Upper lobe of left lung (tissue), 6 donors: ENCODE results near the gene WDR70. TPM values are rescaled to one million over a fixed set of nuclear protein-coding genes. Genes with fewer than 3 reads are reported as not detected.

Experiments used
- ATAC-seq, 2 donors: fragments of 200-7000 bp; cut with Tn5 transposase; one replicate each; pipeline ENCODE4 v1.9.1; 2022; ENCODE audit warnings: mild to moderate bottlenecking in 2 of 2, moderate library complexity in 2 of 2; ENCODE audit not compliant: low FRiP score in 2 of 2
- DNase-seq, 2 donors: peaks; one replicate each; pipeline ENCODE4 v3.0.0-alpha.2; 2019 to 2020
- H3K27ac ChIP-seq, 4 donors: fragments of 200-600 bp; sonication (generic); one replicate each; pipeline ENCODE4 v1.5.1; 2016 to 2019
- H3K27me3 ChIP-seq, 4 donors: fragments of 200-600 bp; sonication (generic); one replicate each; pipeline ENCODE4 v1.5.1; 2017 to 2019
- H3K36me3 ChIP-seq, 4 donors: fragments of 200-600 bp; sonication (generic); one replicate each; pipeline ENCODE4 v1.5.1; 2016 to 2019
- H3K4me1 ChIP-seq, 4 donors: fragments of 200-600 bp; sonication (generic); one replicate each; pipeline ENCODE4 v1.5.1; 2018 to 2019
- H3K4me3 ChIP-seq, 4 donors: fragments of 200-600 bp; sonication (generic); one replicate each; pipeline ENCODE4 v1.5.1; 2017 to 2019; ENCODE audit warnings: mild to moderate bottlenecking in 2 of 4, moderate library complexity in 1 of 4
- H3K9me3 ChIP-seq, 4 donors: fragments of 200-600 bp; sonication (generic); one replicate each; pipeline ENCODE4 v1.5.1; 2018 to 2019
- EP300 ChIP-seq, 4 donors: sonication (generic); formaldehyde crosslinking; IDR thresholded peaks; one replicate each; pipeline ENCODE4 v1.5.1; 2017; ENCODE audit warnings: antibody characterized with exemption in 4 of 4, control low read depth in 2 of 4
- POLR2A ChIP-seq, 4 donors: fragments of 450-650 bp; IDR thresholded peaks; one replicate each; pipeline ENCODE4 v1.5.1; 2016 to 2017; ENCODE audit warnings: antibody characterized with exemption in 4 of 4, mild to moderate bottlenecking in 2 of 4
- POLR2AphosphoS5 ChIP-seq, 2 donors: sonication (generic); formaldehyde crosslinking; IDR thresholded peaks; one replicate each; pipeline ENCODE4 v1.5.1; 2017; ENCODE audit warnings: antibody characterized with exemption in 2 of 2
- WGBS, 2 donors: methylation state at CpG; one replicate each; pipeline ENCODE4 v1.1.5; 2017 to 2018; 5-methylcytosine and 5-hydroxymethylcytosine counted together
- total RNA-seq, 6 donors: library from RNA; depleted of rRNA in 4 of 6; stranded (reverse); fragments of >200 nt in 4 of 6; gene quantifications; one replicate each; pipeline versions ENCODE4 v1.1.0 to v1.2.1, GENCODE V29; 2016 to 2021
- TF ChIP-seq, protein P1 (sequence below), 6 experiments: fragments of 450-650 bp in 4 of 6; fragments of 200-600 bp in 2 of 6; sonication (generic) in 2 of 6; IDR thresholded peaks; one replicate each; pipeline ENCODE4 v1.5.1; 2016 to 2019; ENCODE audit warnings: antibody characterized with exemption in 6 of 6
- donor health status: DM: no; HTN: no; CAD: no; lungs with moderate emphysema.
- donor health status: DM: no; HTN: yes; CAD: no; lungs with severe emphysema.

Gene WDR70
- total RNA-seq, 6 donors from 2014 or later = 20.7 to 75.4 (median 27.9) TPM

DNA sequence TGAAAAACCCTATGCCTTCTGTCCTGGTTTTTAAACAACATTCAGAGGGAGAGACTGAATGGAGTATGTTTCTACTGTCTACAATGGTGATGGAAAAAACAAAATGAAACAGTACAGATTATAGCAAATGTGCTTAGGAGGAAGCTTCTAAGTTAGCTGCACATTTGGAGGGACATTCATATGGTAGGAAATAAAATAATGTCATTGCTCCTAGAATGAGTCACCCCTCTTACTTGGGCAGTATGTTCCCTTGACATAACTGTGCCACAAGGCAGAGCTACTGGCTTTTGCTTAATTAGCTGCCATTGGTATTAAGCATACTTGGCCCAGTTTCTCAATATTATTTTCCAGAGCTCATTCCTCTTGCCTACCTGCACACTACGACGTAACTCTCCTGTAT lies 331.8 kb downstream of the WDR70 start:
- DNase-seq (no peak), ATAC-seq (no peak)
- Histone ChIP-seq H3K9me3 (no peaks in the 10 kb centered on the region), H3K27ac (no peak overlapping the region), H3K4me3 (no peak overlapping the region), H3K4me1 (no peaks in the 10 kb centered on the region), H3K27me3 (no peaks in the 10 kb centered on the region), H3K36me3 (no peaks in the 10 kb centered on the region)
- WGBS, 2 donors = 93 to 100% methylated on average over 2 of the region's 2 CpGs
- TF ChIP-seq EP300 (IDR thresholded peaks at IDR 0.05) = no peak
- TF ChIP-seq POLR2A (IDR thresholded peaks at IDR 0.05) = no peak
- no peak for TF ChIP-seq POLR2AphosphoS5 (IDR thresholded peaks at IDR 0.05)
- TF ChIP-seq, protein P1, sequence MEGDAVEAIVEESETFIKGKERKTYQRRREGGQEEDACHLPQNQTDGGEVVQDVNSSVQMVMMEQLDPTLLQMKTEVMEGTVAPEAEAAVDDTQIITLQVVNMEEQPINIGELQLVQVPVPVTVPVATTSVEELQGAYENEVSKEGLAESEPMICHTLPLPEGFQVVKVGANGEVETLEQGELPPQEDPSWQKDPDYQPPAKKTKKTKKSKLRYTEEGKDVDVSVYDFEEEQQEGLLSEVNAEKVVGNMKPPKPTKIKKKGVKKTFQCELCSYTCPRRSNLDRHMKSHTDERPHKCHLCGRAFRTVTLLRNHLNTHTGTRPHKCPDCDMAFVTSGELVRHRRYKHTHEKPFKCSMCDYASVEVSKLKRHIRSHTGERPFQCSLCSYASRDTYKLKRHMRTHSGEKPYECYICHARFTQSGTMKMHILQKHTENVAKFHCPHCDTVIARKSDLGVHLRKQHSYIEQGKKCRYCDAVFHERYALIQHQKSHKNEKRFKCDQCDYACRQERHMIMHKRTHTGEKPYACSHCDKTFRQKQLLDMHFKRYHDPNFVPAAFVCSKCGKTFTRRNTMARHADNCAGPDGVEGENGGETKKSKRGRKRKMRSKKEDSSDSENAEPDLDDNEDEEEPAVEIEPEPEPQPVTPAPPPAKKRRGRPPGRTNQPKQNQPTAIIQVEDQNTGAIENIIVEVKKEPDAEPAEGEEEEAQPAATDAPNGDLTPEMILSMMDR (IDR thresholded peaks at IDR 0.05) = no peak

DNA sequence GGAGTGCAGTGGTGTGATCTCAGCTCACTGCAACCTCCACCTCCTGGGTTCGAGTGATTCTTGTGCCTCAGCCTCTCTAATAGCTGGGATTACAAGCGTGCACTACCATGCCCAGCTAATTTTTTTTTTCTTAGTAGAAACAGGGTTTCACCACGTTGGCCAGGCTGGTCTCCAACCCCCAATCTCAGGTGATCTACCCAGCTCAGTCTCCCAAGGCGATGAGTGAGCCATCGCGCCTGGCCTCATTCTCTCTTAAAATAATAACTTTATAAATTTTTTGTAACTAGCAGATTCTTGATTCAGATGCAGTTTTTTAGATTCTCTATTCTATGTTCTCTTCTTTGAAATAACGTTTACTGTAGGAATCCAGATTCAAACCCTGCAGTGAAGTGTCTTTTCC lies 333.6 kb downstream of the WDR70 start:
- no peaks in the 10 kb centered on the region for H3K9me3 ChIP-seq
- DNase-seq (no peak), ATAC-seq (no peak)
- H3K27me3 ChIP-seq = no peaks in the 10 kb centered on the region
- 90 to 92% methylated on average over 7 of the region's 7 CpGs for WGBS, 2 donors
- no peak overlapping the region for H3K27ac ChIP-seq
- H3K4me1 ChIP-seq = peaks cover 8 to 11% (median 9%) of the 10 kb centered on the region in 4 donors
- no peak for TF ChIP-seq POLR2AphosphoS5 (IDR thresholded peaks at IDR 0.05)
- no peak overlapping the region for H3K4me3 ChIP-seq
- H3K36me3 ChIP-seq = no peaks in the 10 kb centered on the region

DNA sequence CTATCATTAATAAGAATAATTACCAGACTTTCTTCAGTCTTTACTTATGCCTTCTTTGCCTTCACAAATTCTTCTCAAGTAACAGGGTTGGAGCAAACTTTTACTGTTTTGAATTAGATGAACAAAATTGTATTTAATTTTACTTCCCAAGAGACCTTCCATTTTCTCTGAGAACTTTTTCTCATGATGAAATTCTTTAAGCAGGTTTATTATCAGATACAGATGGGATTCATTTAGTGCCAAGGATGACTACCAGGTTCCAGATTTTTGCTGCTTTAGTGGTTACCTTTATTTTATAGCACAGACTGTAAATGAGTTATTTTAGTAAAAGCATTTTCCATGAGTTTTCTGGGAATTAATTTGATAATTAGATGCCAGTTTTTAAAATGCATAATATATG lies 335.6 kb downstream of the WDR70 start:
- no peak for ATAC-seq
- no peaks in the 10 kb centered on the region for H3K9me3 ChIP-seq
- no peak overlapping the region for H3K27ac ChIP-seq
- H3K4me1 ChIP-seq = peaks cover 8 to 13% (median 13%) of the 10 kb centered on the region in 4 donors
- no peaks in the 10 kb centered on the region for H3K36me3 ChIP-seq
- TF ChIP-seq, protein P1 (IDR thresholded peaks at IDR 0.05) = no peak
- no peak for DNase-seq
- H3K4me3 ChIP-seq = no peak overlapping the region
- H3K27me3 ChIP-seq = no peaks in the 10 kb centered on the region

DNA sequence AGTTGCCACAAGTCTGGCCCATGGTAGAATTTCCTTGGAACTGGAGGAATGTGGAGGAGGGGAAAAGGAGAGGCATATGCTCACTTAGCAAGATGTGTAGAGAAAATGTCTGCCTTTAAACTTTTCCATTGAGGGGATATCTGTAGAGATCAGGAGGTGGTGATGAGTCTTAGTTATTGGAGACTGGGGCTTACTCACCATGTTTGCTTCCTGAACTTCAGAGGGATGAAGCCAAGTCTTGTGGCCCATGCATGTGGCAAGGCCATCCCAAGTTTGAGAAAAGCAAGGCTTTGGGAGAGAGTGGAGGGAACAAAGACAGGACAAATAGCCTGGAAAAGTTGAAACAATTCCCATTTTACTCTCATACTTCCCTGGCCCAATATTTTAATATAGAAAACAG lies 336.2 kb downstream of the WDR70 start:
- Histone ChIP-seq H3K27me3 (no peaks in the 10 kb centered on the region), H3K4me3 (no peak overlapping the region), H3K9me3 (no peaks in the 10 kb centered on the region), H3K4me1 (peaks cover 8 to 13% (median 13%) of the 10 kb centered on the region in 4 donors), H3K27ac (no peak overlapping the region), H3K36me3 (no peaks in the 10 kb centered on the region)
- no peak for TF ChIP-seq POLR2A (IDR thresholded peaks at IDR 0.05)
- TF ChIP-seq, protein P1 (IDR thresholded peaks at IDR 0.05) = no peak
- TF ChIP-seq EP300 (IDR thresholded peaks at IDR 0.05) = no peak
- TF ChIP-seq POLR2AphosphoS5 (IDR thresholded peaks at IDR 0.05) = no peak
- no peak for DNase-seq
- ATAC-seq = no peak

DNA sequence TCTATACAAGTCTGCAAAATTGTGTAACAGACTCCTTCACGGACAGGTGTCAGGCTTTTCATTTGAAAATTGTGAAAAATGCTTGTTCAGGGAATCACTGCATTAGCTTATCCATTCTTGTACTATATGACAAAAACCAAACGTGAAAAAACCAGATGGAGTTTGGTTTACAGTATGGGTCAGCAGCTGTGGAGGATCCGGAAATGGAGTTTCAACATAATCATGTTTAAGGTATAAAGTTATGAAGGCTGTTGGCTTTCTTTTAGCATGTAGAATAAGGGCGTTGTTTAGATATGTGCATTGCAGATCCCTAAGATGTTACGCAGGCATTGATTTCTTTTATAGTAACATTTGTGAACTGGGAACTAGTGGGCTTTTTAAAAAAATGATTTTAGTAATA lies 336.9 kb downstream of the WDR70 start:
- no peak for TF ChIP-seq EP300 (IDR thresholded peaks at IDR 0.05)
- TF ChIP-seq, protein P1 (IDR thresholded peaks at IDR 0.05) = no peak
- TF ChIP-seq POLR2AphosphoS5 (IDR thresholded peaks at IDR 0.05) = no peak
- TF ChIP-seq POLR2A (IDR thresholded peaks at IDR 0.05) = no peak
- peaks cover 8 to 13% (median 13%) of the 10 kb centered on the region in 4 donors for H3K4me1 ChIP-seq
- 96 to 98% methylated on average over 5 of the region's 5 CpGs for WGBS, 2 donors
- no peak for DNase-seq
- peaks cover 0 to under 1% (median 0%) of the 10 kb centered on the region in 4 donors for H3K36me3 ChIP-seq
- no peak for ATAC-seq
- no peak overlapping the region for H3K27ac ChIP-seq
- H3K9me3 ChIP-seq = no peaks in the 10 kb centered on the region
- no peaks in the 10 kb centered on the region for H3K27me3 ChIP-seq
- H3K4me3 ChIP-seq = no peak overlapping the region
